ENCODE results near the gene NIM1K.

DNA sequence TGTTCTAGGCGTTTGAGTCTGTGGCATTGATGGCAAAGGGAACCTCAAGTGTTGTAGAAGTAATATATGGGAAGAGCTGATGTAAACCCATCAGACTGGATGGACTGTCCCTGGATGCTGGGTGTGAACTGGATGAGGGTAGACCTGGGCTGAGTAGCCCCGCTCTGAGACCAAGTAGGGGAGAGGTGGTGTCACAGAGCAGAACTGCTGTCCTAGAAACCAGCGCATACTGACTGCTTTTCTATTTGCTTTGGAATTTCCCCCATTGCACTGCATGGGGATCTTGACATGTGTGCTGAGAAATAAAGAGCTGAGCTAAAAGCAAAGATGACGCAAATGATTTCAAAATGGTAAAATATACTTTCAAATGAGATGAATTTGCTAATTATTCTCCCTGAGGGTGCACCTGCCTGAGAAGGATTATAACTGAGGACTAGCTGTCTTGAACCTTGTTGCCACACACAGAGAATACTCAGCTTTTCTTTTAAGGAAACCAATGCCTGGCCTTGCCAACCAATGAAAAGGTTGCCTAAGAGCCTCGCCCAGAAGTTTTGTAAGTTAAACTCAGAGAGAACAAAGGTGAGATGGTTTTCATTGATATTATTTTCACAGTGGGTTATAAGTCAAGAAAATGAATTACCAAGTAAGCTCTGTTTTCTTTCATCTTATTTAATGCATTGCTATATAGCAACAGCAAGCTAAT is 44.8 kb downstream of the NIM1K start:
- TF ChIP-seq POLR2A (IDR thresholded peaks at IDR 0.05; ENCODE audit: low read depth, low read length) (no peak), POLR2AphosphoS5 (IDR thresholded peaks at IDR 0.05; ENCODE audit: insufficient read depth, low read depth, low read length) (no peak)
- TF ChIP-seq, protein P1, sequence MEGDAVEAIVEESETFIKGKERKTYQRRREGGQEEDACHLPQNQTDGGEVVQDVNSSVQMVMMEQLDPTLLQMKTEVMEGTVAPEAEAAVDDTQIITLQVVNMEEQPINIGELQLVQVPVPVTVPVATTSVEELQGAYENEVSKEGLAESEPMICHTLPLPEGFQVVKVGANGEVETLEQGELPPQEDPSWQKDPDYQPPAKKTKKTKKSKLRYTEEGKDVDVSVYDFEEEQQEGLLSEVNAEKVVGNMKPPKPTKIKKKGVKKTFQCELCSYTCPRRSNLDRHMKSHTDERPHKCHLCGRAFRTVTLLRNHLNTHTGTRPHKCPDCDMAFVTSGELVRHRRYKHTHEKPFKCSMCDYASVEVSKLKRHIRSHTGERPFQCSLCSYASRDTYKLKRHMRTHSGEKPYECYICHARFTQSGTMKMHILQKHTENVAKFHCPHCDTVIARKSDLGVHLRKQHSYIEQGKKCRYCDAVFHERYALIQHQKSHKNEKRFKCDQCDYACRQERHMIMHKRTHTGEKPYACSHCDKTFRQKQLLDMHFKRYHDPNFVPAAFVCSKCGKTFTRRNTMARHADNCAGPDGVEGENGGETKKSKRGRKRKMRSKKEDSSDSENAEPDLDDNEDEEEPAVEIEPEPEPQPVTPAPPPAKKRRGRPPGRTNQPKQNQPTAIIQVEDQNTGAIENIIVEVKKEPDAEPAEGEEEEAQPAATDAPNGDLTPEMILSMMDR (IDR thresholded peaks at IDR 0.05; ENCODE audit: extremely low read depth in 1 of 2, insufficient read depth in 1 of 2, low read depth in 1 of 2, low read length in 2 of 2), result no peak
